ENCODE data around the gene KATNA1.
"Not testable (repeated sequence)": the region's sequence is repeated elsewhere in the genome, so short reads cannot be mapped to it uniquely, and the experiment has no call there.

KATNA1 gene

GRCh38 chr6:149648148-149649145, at the start of gene KATNA1:
TSS of gene KATNA1 (minus strand) at chr6:149648714. CDS start at chr6:149638547, 10,167 bp downstream.
- Histone ChIP-seq H3K27me3 (ENCODE audit: control insufficient read depth, insufficient read depth, low read length) (no peaks in the 10 kb centered on the region), H3K9me3 (ENCODE audit: control insufficient read depth, low read length) (no peaks in the 10 kb centered on the region), H3K36me3 (ENCODE audit: control insufficient read depth, insufficient read depth, low read length) (no peaks in the 10 kb centered on the region), H3K4me3 (ENCODE audit: low read length) (peak within 1 kb of the TSS; percentile 91), H3K9ac (ENCODE audit: low read length) (peak within 1 kb of the TSS; percentile 87), H3K4me1 (ENCODE audit: control insufficient read depth, insufficient read depth, low read length) (peaks cover 5% of the 10 kb centered on the region)

GRCh38 chr6:149698175-149698574, 49.7 kb upstream of the KATNA1 start:
- Histone ChIP-seq H3K4me3 (ENCODE audit: low read length) (no peak overlapping the region), H3K36me3 (ENCODE audit: control insufficient read depth, insufficient read depth, low read length) (no peaks in the 10 kb centered on the region), H3K4me1 (ENCODE audit: control insufficient read depth, insufficient read depth, low read length) (no peaks in the 10 kb centered on the region), H3K9ac (ENCODE audit: low read length) (no peak overlapping the region), H3K27me3 (ENCODE audit: control insufficient read depth, insufficient read depth, low read length) (no peaks in the 10 kb centered on the region), H3K9me3 (ENCODE audit: control insufficient read depth, low read length) (no peaks in the 10 kb centered on the region)

GRCh38 chr6:149696901-149697300, 48.4 kb upstream of the KATNA1 start:
- Histone ChIP-seq H3K9ac (ENCODE audit: low read length) (no peak overlapping the region), H3K36me3 (ENCODE audit: control insufficient read depth, insufficient read depth, low read length) (no peaks in the 10 kb centered on the region), H3K9me3 (ENCODE audit: control insufficient read depth, low read length) (no peaks in the 10 kb centered on the region), H3K4me3 (ENCODE audit: low read length) (no peak overlapping the region), H3K4me1 (ENCODE audit: control insufficient read depth, insufficient read depth, low read length) (no peaks in the 10 kb centered on the region), H3K27me3 (ENCODE audit: control insufficient read depth, insufficient read depth, low read length) (no peaks in the 10 kb centered on the region)

- Histone ChIP-seq H3K4me3 (ENCODE audit: low read length) (no peak overlapping the region), H3K4me1 (ENCODE audit: control insufficient read depth, insufficient read depth, low read length) (no peaks in the 10 kb centered on the region), H3K9me3 (ENCODE audit: control insufficient read depth, low read length) (no peaks in the 10 kb centered on the region), H3K27me3 (ENCODE audit: control insufficient read depth, insufficient read depth, low read length) (no peaks in the 10 kb centered on the region), H3K36me3 (ENCODE audit: control insufficient read depth, insufficient read depth, low read length) (no peaks in the 10 kb centered on the region), H3K9ac (ENCODE audit: low read length) (no peak overlapping the region)
Observed at GRCh38 chr6:149694921-149695320, 46.4 kb upstream of the KATNA1 start.

GRCh38 chr6:149691201-149691600, 42.7 kb upstream of the KATNA1 start:
- H3K4me3 ChIP-seq (ENCODE audit: low read length) = no peak overlapping the region
- no peaks in the 10 kb centered on the region for H3K36me3 ChIP-seq (ENCODE audit: control insufficient read depth, insufficient read depth, low read length)
- no peaks in the 10 kb centered on the region for H3K9me3 ChIP-seq (ENCODE audit: control insufficient read depth, low read length)
- no peaks in the 10 kb centered on the region for H3K27me3 ChIP-seq (ENCODE audit: control insufficient read depth, insufficient read depth, low read length)
- H3K9ac ChIP-seq (ENCODE audit: low read length) = no peak overlapping the region
- no peaks in the 10 kb centered on the region for H3K4me1 ChIP-seq (ENCODE audit: control insufficient read depth, insufficient read depth, low read length)

GRCh38 chr6:149686230-149686629, 37.7 kb upstream of the KATNA1 start:
- no peaks in the 10 kb centered on the region for H3K4me1 ChIP-seq (ENCODE audit: control insufficient read depth, insufficient read depth, low read length)
- no peaks in the 10 kb centered on the region for H3K27me3 ChIP-seq (ENCODE audit: control insufficient read depth, insufficient read depth, low read length)
- no peak overlapping the region for H3K4me3 ChIP-seq (ENCODE audit: low read length)
- no peak overlapping the region for H3K9ac ChIP-seq (ENCODE audit: low read length)
- H3K9me3 ChIP-seq (ENCODE audit: control insufficient read depth, low read length) = no peaks in the 10 kb centered on the region
- H3K36me3 ChIP-seq (ENCODE audit: control insufficient read depth, insufficient read depth, low read length) = peaks cover 9% of the 10 kb centered on the region

GRCh38 chr6:149683256-149683859, 34.8 kb upstream of the KATNA1 start:
- Histone ChIP-seq H3K36me3 (ENCODE audit: control insufficient read depth, insufficient read depth, low read length) (peaks cover 9% of the 10 kb centered on the region), H3K27me3 (ENCODE audit: control insufficient read depth, insufficient read depth, low read length) (no peaks in the 10 kb centered on the region), H3K9ac (ENCODE audit: low read length) (no peak overlapping the region), H3K4me1 (ENCODE audit: control insufficient read depth, insufficient read depth, low read length) (no peaks in the 10 kb centered on the region), H3K9me3 (ENCODE audit: control insufficient read depth, low read length) (no peaks in the 10 kb centered on the region), H3K4me3 (ENCODE audit: low read length) (no peak overlapping the region)

GRCh38 chr6:149681845-149682244, 33.3 kb upstream of the KATNA1 start:
- H3K9ac ChIP-seq (ENCODE audit: low read length); H3K9me3 ChIP-seq (ENCODE audit: control insufficient read depth, low read length); H3K36me3 ChIP-seq (ENCODE audit: control insufficient read depth, insufficient read depth, low read length); H3K4me3 ChIP-seq (ENCODE audit: low read length); H3K4me1 ChIP-seq (ENCODE audit: control insufficient read depth, insufficient read depth, low read length); H3K27me3 ChIP-seq (ENCODE audit: control insufficient read depth, insufficient read depth, low read length): not testable (repeated sequence)

- H3K9me3 ChIP-seq (ENCODE audit: control insufficient read depth, low read length) = no peaks in the 10 kb centered on the region
- H3K4me1 ChIP-seq (ENCODE audit: control insufficient read depth, insufficient read depth, low read length) = no peaks in the 10 kb centered on the region
- H3K27me3 ChIP-seq (ENCODE audit: control insufficient read depth, insufficient read depth, low read length) = no peaks in the 10 kb centered on the region
- H3K4me3 ChIP-seq (ENCODE audit: low read length) = no peak overlapping the region
- H3K9ac ChIP-seq (ENCODE audit: low read length) = no peak overlapping the region
- peaks cover 9% of the 10 kb centered on the region for H3K36me3 ChIP-seq (ENCODE audit: control insufficient read depth, insufficient read depth, low read length)
Observed at GRCh38 chr6:149681209-149681608, 32.7 kb upstream of the KATNA1 start.

GRCh38 chr6:149680503-149680902, 32.0 kb upstream of the KATNA1 start:
- H3K9ac ChIP-seq (ENCODE audit: low read length) = no peak overlapping the region
- no peaks in the 10 kb centered on the region for H3K27me3 ChIP-seq (ENCODE audit: control insufficient read depth, insufficient read depth, low read length)
- no peaks in the 10 kb centered on the region for H3K4me1 ChIP-seq (ENCODE audit: control insufficient read depth, insufficient read depth, low read length)
- H3K36me3 ChIP-seq (ENCODE audit: control insufficient read depth, insufficient read depth, low read length) = peaks cover 9% of the 10 kb centered on the region
- no peaks in the 10 kb centered on the region for H3K9me3 ChIP-seq (ENCODE audit: control insufficient read depth, low read length)
- no peak overlapping the region for H3K4me3 ChIP-seq (ENCODE audit: low read length)

GRCh38 chr6:149672265-149672664, 23.8 kb upstream of the KATNA1 start:
- not testable (repeated sequence) for H3K27me3 ChIP-seq (ENCODE audit: control insufficient read depth, insufficient read depth, low read length); H3K4me1 ChIP-seq (ENCODE audit: control insufficient read depth, insufficient read depth, low read length); H3K4me3 ChIP-seq (ENCODE audit: low read length); H3K9me3 ChIP-seq (ENCODE audit: control insufficient read depth, low read length); H3K36me3 ChIP-seq (ENCODE audit: control insufficient read depth, insufficient read depth, low read length); H3K9ac ChIP-seq (ENCODE audit: low read length)

- Histone ChIP-seq H3K9ac (ENCODE audit: low read length) (no peak overlapping the region), H3K27me3 (ENCODE audit: control insufficient read depth, insufficient read depth, low read length) (no peaks in the 10 kb centered on the region), H3K36me3 (ENCODE audit: control insufficient read depth, insufficient read depth, low read length) (no peaks in the 10 kb centered on the region), H3K4me1 (ENCODE audit: control insufficient read depth, insufficient read depth, low read length) (no peaks in the 10 kb centered on the region), H3K9me3 (ENCODE audit: control insufficient read depth, low read length) (no peaks in the 10 kb centered on the region), H3K4me3 (ENCODE audit: low read length) (no peak overlapping the region)
Observed at GRCh38 chr6:149660028-149660427, 11.5 kb upstream of the KATNA1 start.

Measured in mucosa of stomach (tissue), 1 donor.